ENCODE data around the gene PAQR7.

Gene PAQR7

DNA sequence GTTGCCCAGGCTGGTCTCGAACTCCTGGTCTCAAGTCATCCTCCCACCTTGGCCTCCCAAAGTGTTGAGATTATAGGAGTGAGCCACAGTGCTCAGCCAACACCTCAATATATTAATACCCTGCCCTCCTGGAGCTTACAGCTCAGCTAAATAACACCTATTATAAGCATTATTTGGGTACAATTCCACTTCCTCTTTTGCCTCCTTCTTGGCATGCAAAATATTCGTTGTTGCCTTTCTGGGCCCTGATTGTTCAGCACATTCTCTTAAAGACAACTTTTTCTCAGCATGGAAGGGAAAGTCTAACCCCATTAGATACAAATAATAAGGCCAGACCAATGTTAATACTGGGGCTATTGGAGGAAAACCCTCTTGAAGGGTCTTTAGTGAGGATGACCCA lies 2.8 kb downstream of the PAQR7 start:
- no peak for DNase-seq

- no peak for DNase-seq
Measured at GRCh38 chr1:25871704-25872494, 3.6 kb downstream of the PAQR7 start.

DNA sequence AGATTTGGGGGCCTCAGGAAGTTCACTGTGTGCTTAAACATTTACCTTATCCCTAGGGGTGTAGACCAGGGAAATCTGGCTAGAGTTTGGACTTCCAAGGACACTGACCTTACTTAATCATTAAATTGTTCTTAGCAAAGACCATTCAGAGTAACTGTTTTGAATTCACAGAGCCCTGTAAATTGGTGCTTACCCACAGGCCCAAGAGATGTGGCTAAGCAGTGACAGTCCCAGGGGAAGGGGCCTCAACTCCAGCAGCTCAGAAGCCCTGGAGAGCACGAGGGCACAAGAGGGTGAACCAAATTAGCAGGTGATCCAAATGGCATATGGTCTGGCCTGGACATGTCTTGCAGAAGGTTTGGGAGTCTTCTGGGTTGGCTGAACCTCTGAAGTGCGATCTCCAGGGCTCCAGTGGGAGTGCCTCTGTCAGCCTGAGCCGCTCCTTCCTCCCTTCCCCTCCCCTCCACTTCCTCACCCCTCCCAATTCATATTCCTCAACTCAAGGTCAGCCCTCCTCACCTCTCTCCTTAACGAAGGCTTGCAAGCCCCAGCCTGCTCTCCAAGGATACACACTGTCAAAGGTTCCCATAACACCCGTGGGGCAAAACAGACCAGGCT lies 4.3 kb downstream of the PAQR7 start:
- DNase-seq: no peak

DNA sequence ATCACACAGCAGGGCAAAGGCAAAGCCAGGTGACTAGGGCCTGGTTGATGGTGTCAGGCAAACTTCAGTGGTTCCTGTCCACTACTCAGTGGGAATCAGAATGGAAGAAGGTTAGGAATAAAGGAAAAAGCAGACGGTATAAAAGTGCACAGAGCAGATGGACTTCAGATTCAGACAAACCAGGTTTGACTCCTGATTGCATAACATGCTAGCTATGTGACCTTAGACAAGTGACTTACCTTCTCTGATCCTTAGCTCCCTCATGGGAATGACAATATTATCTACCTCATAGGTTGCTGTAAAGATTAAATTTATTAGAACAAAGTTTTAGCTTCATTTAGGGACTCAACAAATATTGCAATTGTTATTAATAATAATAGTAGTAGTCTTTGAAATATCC lies 4.9 kb downstream of the PAQR7 start:
- no peak for DNase-seq

GRCh38 chr1:25869909-25870606 lies 5.5 kb downstream of the PAQR7 start:
- no peak for DNase-seq

- no peak for DNase-seq
Measured at GRCh38 chr1:25867210-25867991, 8.1 kb downstream of the PAQR7 start.

GRCh38 chr1:25866288-25866687 lies 9.2 kb downstream of the PAQR7 start:
- no peak for DNase-seq

GRCh38 chr1:25864434-25864833 lies 11.1 kb downstream of the PAQR7 start:
- DNase-seq: no peak

DNA sequence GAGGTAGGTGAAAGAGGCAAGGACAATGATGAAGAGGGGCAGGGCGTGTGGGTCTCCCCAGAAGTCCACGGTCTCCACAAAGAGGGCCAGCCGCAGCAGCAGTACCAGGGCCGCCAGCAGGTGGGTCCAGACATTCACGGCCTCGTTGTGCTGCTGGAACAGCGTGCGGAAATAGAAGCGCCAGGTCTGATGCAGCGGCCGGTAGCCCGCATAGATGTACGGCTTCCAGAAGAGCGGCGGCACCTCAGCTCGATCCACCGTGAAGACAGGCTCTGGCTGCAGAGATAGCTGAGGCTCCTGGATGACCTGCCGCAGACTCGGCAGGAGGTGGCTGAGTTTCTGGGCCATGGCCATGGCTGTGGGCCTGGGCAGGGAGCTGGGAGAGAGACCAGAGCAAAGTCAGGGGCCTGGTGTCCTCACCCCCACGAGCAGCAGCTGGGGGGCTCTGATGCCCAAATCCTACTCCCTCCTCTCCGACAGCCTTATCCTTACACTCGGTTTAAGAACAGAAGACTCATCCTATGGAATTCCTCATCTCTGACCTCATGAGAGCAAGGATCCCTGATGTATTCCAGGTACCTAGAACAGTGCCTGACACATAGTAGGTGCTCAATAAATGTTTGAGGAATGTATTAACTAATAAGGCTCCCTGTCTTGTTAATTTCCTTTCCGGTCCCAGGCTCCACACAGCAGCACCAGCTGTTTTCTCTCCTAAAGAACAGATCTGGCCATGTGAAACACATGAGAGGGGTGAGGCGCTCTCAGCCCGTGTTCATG lies 11.8 kb downstream of the PAQR7 start:
- no peak for DNase-seq

GRCh38 chr1:25862785-25863485 lies 12.6 kb downstream of the PAQR7 start:
- DNase-seq: no peak

- no peak for DNase-seq
Measured at GRCh38 chr1:25861316-25862286, 13.9 kb downstream of the PAQR7 start.

DNA sequence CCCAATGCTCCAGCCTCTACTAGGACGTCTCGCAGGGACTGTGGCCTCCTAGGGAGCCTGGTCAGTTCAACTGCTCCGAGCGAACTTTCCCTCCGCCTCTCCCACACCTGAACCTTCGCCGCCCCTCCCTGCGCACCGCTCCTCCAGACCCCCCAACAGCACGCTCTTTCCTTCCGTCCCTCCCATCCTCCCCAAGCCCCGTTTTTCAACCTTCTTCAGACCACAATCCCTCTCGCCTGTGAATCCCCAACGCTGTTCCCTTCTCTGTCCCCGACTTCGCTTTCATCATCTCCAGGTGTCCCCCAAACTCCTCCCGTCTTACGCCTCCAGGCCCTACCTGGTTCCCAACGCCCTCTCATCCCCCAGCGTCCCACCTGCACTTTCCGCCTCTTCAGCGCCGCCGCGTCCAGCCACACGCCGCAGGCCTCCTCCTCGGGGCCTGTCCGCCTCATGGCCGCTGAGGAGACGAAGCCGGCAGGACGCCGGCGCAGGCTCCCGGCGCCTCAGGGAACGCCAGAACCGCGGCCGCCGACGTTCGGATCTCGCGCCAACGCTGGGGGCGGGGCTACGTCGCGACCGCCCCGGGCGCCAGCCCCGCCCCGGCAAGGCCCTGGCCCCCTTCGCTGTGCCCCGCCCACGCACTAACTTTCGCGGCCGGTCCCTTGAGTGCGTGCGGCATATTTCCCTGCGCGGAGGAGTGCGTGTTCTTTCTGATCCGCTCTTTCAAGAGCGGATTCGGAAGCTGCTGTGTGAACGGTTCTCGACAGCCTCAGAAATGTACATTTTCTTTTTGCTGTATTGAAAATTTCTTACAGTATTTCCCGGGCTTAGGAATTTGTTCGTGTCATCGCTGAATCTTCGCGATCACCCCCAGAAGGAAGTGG lies 16.4 kb downstream of the PAQR7 start, which contains the start of gene AUNIP:
Gene AUNIP (minus strand): TSS at position 552 of the 884 bp plus-strand sequence. CDS start 100 bp downstream, at position 452.
- DNase-seq: peak; percentile 86 to 90

DNA sequence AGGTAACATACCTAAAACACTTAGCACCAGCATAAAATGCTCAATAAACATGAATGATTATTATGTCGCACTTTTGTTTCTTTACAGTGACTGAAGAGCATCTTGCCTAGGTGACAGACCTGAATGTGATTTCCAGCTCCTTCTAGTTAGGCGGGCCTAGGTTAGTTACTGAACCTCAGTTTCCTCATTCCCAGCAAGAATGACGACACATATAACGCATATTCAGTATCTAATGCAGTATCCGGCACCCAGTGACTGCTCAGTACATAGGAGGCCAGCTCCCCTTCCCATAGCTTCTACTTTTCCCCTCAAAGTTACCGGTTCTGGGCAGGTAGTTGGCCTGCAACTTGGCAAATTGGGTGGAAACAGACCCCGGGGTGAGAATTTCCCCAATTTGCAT lies 17.0 kb downstream of the PAQR7 start:
- no peak for DNase-seq

- DNase-seq: no peak
Measured at GRCh38 chr1:25856856-25857255, 18.7 kb downstream of the PAQR7 start.

- no peak for DNase-seq
Measured at GRCh38 chr1:25854554-25854953, 21.0 kb downstream of the PAQR7 start.

GRCh38 chr1:25848531-25848930 lies 27.0 kb downstream of the PAQR7 start:
- DNase-seq: no peak

- no peak for DNase-seq
Measured at GRCh38 chr1:25847929-25848328, 27.6 kb downstream of the PAQR7 start.

GRCh38 chr1:25845664-25846063 lies 29.8 kb downstream of the PAQR7 start:
- no peak for DNase-seq

Data from activated CD4-positive, alpha-beta T cell treated with anti-CD3 and anti-CD28 coated beads, Interleukin-2, amount 50 U/mL, for 4 hours (primary cell).